Liver (tissue), 3 donors: ENCODE data around the gene ZDHHC14.

Experiments
- RAD21 ChIP-seq, 2 donors: IDR thresholded peaks; 2 replicates each; pipeline ENCODE4 v1.6.1; 2016; ENCODE audit warnings: antibody characterized with exemption in 2 of 2, mild to moderate bottlenecking in 2 of 2
- SP1 ChIP-seq: IDR thresholded peaks from 2 replicates; pipeline ENCODE4 v1.6.1; 2018; ENCODE audit warnings: antibody characterized with exemption, mild to moderate bottlenecking
- TF ChIP-seq, protein P1 (sequence below): IDR thresholded peaks from 2 replicates; pipeline ENCODE4 v1.6.1; 2016; ENCODE audit warnings: antibody characterized with exemption
- TF ChIP-seq, protein P2 (sequence below): fragments of 150-350 bp; IDR thresholded peaks from 2 replicates; pipeline ENCODE4 v1.5.1; 2017; ENCODE audit warnings: improper control_type of control experiment, low read depth, low read length; ENCODE audit not compliant: missing input control
- donor health status: healthy.
- donor health status: healthy.

DNA sequence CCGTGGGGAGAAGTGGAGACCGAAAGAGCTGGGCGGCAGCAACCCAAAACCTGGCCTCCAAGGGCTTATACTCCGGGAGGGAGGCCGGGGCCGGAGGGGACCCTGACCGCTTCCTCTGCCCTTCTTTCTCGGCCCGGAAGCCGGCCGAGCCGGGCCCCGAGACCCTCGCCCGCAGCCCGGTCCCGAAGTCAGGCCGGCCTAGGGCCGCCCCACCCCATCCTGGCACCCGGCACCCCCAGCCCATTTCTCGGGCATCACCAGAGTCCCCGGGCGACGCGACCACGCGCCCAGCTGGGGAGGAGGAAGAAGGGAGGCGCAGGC, 572 bp upstream of the ZDHHC14 start:
- TF ChIP-seq, protein P1, sequence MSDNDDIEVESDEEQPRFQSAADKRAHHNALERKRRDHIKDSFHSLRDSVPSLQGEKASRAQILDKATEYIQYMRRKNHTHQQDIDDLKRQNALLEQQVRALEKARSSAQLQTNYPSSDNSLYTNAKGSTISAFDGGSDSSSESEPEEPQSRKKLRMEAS: no peak
- TF ChIP-seq SP1: no peak
- TF ChIP-seq, protein P2, sequence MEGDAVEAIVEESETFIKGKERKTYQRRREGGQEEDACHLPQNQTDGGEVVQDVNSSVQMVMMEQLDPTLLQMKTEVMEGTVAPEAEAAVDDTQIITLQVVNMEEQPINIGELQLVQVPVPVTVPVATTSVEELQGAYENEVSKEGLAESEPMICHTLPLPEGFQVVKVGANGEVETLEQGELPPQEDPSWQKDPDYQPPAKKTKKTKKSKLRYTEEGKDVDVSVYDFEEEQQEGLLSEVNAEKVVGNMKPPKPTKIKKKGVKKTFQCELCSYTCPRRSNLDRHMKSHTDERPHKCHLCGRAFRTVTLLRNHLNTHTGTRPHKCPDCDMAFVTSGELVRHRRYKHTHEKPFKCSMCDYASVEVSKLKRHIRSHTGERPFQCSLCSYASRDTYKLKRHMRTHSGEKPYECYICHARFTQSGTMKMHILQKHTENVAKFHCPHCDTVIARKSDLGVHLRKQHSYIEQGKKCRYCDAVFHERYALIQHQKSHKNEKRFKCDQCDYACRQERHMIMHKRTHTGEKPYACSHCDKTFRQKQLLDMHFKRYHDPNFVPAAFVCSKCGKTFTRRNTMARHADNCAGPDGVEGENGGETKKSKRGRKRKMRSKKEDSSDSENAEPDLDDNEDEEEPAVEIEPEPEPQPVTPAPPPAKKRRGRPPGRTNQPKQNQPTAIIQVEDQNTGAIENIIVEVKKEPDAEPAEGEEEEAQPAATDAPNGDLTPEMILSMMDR: no peak
- TF ChIP-seq RAD21 (IDR thresholded peaks at IDR 0.05): no peak
